HepG2 (cell line): Measurements from ENCODE around the gene SLC13A5. TPM values are rescaled to one million over a fixed set of nuclear protein-coding genes. Genes with fewer than 3 reads are reported as not detected.

ENCODE experiments used
- EP300 ChIP-seq, 3 experiments: sonication (generic) in 1 of 3; formaldehyde crosslinking in 1 of 3; IDR thresholded peaks; 2 replicates each; pipeline versions ENCODE4 v1.5.1 to v1.6.1; 2011 to 2020; ENCODE audit warnings: low read depth in 2 of 3, low read length in 2 of 3, borderline replicate concordance in 1 of 3, improper control_type of control experiment in 1 of 3, mild to moderate bottlenecking in 1 of 3, missing genetic modification reagents in 1 of 3, moderate library complexity in 1 of 3
- FOSL1 ChIP-seq: sonication (generic); formaldehyde crosslinking; IDR thresholded peaks from 2 replicates; pipeline ENCODE4 v1.9.0; 2021; ENCODE audit warnings: missing genetic modification reagents, borderline replicate concordance
- REPIN1 ChIP-seq: sonication (generic); formaldehyde crosslinking; IDR thresholded peaks from 2 replicates; pipeline ENCODE4 v1.8.0; 2022; ENCODE audit warnings: missing genetic modification reagents, low read depth, mild to moderate bottlenecking, borderline replicate concordance
- TEAD2 ChIP-seq: sonication (generic); formaldehyde crosslinking; IDR thresholded peaks from 2 replicates; pipeline ENCODE4 v1.9.0; 2021; ENCODE audit warnings: missing genetic modification reagents
- ZNF772 ChIP-seq: sonication (generic); formaldehyde crosslinking; IDR thresholded peaks from 2 replicates; pipeline ENCODE4 v1.5.0; 2020; ENCODE audit warnings: mild to moderate bottlenecking, missing genetic modification reagents
- polyA plus RNA-seq, 8 experiments: library from polyadenylated mRNA; depleted of rRNA in 3 of 8; stranded (reverse) in 7 of 8; unstranded in 1 of 8; fragments of >200 nt; fragmentation: Illumina TruSeq in 4 of 8; extraction: Trizol in 4 of 8; gene quantifications; 2 replicates each; pipeline versions ENCODE4 v1.2.1 to v1.2.3, GENCODE V29; 2011 to 2016; ENCODE audit warnings: low read depth in 4 of 8, missing spikeins in 1 of 8, mixed read lengths in 1 of 8; ENCODE audit not compliant: insufficient read depth in 1 of 8
- total RNA-seq, 5 experiments: library from RNA; depleted of rRNA; stranded (reverse); fragments of >200 nt; fragmentation: Illumina TruSeq; extraction: Trizol; gene quantifications; 2 replicates each; pipeline ENCODE4 v1.2.3, GENCODE V29; 2016; ENCODE audit warnings: low read depth in 1 of 5
- TF ChIP-seq, protein P1 (sequence below): sonication (generic); formaldehyde crosslinking; IDR thresholded peaks from 2 replicates; pipeline ENCODE4 v1.4.0; 2020; ENCODE audit warnings: missing genetic modification reagents
- TF ChIP-seq, protein P2 (sequence below): sonication (generic); formaldehyde crosslinking; IDR thresholded peaks from 2 replicates; pipeline ENCODE4 v1.8.0; 2023; ENCODE audit warnings: mild to moderate bottlenecking, missing genetic modification reagents
- TF ChIP-seq, protein P3 (sequence below): sonication (generic); formaldehyde crosslinking; IDR thresholded peaks from 2 replicates; pipeline ENCODE4 v1.9.0; 2022; ENCODE audit warnings: missing genetic modification reagents, mild to moderate bottlenecking, borderline replicate concordance

The SLC13A5 gene
- total and polyA plus RNA-seq, 2 of the 13 experiments (the other 11 are each of a cell fraction or from before 2014, with no cell fraction given) = 42.8 to 310 TPM

DNA sequence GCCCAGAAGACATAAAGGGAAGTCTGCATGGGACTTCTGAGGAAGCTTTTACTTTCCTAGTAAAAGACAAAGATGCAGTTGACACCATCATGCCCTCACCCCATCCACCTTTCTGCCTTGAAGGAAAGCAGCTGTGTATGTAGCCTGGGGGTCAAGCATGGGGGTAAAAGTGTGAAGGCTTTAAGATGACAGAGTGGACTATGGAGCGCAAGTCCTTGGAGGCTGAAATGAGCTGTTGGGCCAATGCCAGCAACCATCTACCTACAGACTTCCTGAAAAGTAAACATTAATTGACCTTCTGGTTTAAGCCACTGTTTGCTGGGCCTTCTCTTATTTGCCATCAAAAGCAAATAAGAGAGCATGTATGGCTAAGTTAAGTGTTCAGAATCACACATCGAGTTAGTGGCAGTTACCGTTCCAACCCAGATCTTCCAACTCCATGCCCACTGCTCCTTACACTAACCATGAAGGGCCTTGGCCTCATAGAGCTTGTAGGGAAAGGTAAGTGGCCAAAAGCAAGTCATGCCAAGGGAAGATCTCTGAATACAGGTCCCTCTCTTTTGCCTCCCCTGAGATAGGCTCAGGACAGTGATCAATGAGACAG lies 30.0 kb downstream of the SLC13A5 start (continued):
- TF ChIP-seq, protein P1, sequence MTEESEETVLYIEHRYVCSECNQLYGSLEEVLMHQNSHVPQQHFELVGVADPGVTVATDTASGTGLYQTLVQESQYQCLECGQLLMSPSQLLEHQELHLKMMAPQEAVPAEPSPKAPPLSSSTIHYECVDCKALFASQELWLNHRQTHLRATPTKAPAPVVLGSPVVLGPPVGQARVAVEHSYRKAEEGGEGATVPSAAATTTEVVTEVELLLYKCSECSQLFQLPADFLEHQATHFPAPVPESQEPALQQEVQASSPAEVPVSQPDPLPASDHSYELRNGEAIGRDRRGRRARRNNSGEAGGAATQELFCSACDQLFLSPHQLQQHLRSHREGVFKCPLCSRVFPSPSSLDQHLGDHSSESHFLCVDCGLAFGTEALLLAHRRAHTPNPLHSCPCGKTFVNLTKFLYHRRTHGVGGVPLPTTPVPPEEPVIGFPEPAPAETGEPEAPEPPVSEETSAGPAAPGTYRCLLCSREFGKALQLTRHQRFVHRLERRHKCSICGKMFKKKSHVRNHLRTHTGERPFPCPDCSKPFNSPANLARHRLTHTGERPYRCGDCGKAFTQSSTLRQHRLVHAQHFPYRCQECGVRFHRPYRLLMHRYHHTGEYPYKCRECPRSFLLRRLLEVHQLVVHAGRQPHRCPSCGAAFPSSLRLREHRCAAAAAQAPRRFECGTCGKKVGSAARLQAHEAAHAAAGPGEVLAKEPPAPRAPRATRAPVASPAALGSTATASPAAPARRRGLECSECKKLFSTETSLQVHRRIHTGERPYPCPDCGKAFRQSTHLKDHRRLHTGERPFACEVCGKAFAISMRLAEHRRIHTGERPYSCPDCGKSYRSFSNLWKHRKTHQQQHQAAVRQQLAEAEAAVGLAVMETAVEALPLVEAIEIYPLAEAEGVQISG (CRISPR knock-in tag) = peak; percentile 50
- TF ChIP-seq, protein P2, sequence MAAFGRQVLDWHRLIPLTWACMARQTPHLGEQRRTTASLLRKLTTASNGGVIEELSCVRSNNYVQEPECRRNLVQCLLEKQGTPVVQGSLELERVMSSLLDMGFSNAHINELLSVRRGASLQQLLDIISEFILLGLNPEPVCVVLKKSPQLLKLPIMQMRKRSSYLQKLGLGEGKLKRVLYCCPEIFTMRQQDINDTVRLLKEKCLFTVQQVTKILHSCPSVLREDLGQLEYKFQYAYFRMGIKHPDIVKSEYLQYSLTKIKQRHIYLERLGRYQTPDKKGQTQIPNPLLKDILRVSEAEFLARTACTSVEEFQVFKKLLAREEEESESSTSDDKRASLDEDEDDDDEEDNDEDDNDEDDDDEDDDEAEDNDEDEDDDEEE (CRISPR knock-in tag) = no peak
- TF ChIP-seq TEAD2 (CRISPR knock-in tag) = no peak
- 0 out of 2 replicates have a peak, but pooled peaks have one; percentile 47 for TF ChIP-seq ZNF772
- peak in 1 of 2 experiments; percentile 81; a peak in 2 of 4 replicates for TF ChIP-seq EP300 (IDR thresholded peaks at IDR 0.05; ENCODE audit: low read depth in 2 of 2, low read length in 2 of 2)
- TF ChIP-seq EP300 (CRISPR knock-in tag; IDR thresholded peaks at IDR 0.05; ENCODE audit: borderline replicate concordance) = no peak
- no peak for TF ChIP-seq REPIN1 (CRISPR knock-in tag)
- no peak for TF ChIP-seq FOSL1 (CRISPR knock-in tag)
- TF ChIP-seq, protein P3, sequence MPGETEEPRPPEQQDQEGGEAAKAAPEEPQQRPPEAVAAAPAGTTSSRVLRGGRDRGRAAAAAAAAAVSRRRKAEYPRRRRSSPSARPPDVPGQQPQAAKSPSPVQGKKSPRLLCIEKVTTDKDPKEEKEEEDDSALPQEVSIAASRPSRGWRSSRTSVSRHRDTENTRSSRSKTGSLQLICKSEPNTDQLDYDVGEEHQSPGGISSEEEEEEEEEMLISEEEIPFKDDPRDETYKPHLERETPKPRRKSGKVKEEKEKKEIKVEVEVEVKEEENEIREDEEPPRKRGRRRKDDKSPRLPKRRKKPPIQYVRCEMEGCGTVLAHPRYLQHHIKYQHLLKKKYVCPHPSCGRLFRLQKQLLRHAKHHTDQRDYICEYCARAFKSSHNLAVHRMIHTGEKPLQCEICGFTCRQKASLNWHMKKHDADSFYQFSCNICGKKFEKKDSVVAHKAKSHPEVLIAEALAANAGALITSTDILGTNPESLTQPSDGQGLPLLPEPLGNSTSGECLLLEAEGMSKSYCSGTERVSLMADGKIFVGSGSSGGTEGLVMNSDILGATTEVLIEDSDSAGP = no peak
